OCI-M2 (cell line): ENCODE data around the gene MT1F.
"Not testable (repeated sequence)": the region's sequence is repeated elsewhere in the genome, so short reads cannot be mapped to it uniquely, and the experiment has no call there.

Experiments used
- DNase-seq: peaks from one replicate; lab custom pipeline; 2025; ENCODE audit not compliant: unreplicated experiment; lab: John Stamatoyannopoulos, UW

MT1F gene

DNA sequence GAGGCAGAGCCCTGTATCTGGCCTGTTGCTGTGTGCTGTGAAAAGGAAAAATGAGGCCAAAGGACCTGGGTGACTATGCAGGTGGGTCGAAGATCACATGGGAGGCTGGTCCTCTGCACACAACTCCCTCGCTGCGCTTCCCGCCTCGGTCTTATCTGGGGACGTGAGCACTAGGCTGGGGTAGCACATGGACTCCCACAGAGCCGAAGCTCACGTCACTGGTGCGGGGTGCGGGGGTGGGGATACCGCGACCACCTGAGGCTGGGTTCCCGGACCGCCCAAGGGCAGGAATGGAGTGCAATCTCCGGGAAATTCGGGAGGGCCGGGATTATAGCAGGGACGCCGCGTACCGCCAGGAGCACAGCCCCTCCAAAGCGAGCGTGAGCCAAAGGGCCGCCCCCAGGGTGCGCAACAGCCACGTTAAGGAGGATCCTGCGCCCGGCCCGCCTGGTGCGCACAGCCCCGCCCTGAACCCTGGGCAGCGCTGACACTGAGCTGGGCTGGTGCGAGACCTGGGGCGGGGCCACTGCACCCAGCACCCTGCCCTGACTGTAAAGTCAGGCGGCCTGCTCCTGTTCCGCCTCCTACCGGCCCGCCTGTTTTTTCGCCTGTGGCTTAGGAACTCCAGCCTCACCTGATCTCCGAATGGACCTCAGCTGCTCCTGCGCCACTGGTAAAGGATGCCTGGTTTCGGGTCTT, 14.5 kb upstream of the MT1F start:
- no peak for DNase-seq

DNA sequence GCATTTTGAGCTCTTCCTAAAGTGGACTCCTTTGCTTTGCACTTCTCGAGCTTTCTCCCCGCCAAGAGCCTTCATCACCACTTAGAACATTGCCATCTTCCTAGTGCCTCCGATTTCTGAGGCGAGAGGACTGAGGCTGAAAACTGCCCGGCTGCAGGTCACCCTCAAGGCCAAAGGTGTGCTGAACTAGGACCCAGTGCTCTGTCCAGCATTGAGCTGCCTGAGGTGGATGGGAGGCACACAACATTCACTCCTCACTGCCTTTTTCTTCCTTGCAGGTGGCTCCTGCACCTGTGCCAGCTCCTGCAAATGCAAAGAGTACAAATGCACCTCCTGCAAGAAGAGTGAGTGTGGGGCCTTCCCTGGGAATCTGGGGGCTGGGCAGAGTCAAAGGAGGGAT, 13.9 kb upstream of the MT1F start:
- DNase-seq = no peak

DNA sequence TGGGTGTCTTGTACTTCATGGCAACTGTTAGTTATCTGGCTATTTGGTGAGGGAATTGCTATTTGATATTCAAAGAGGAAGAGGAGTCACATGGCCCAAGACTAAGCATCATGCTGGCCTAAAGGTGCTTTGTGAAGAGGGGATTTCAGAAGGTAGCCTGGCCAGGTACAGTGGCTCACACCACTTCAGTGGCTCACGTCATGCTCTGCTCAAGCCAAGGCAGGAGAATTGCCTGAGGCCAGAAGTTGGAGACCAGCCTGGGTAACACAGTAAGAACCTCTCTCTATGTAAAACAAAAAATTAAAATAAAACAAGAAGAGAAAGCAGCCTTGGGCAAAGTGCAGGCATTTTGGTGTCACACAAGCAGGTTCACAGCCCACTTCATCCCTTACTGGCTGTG, 12.4 kb upstream of the MT1F start:
- DNase-seq = no peak

DNA sequence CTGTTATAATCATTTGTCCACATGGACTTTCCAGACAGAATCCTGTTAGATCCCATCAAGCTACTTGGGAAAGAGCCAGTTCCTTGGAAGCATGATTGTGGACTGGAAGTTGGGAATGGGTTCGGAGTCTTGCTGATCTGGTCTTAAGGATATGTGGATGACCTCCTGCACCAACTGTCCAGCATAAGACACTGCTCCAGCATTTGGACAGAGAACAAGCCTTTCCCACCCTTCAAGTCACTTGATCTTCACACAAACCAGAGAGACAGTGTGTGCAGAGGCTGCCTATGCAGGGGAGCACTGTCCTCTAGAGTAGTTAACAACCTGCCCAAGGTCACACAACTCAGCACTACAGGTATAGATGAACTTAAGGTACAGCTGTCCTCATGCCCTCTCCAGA, 11.9 kb upstream of the MT1F start:
- no peak for DNase-seq

DNA sequence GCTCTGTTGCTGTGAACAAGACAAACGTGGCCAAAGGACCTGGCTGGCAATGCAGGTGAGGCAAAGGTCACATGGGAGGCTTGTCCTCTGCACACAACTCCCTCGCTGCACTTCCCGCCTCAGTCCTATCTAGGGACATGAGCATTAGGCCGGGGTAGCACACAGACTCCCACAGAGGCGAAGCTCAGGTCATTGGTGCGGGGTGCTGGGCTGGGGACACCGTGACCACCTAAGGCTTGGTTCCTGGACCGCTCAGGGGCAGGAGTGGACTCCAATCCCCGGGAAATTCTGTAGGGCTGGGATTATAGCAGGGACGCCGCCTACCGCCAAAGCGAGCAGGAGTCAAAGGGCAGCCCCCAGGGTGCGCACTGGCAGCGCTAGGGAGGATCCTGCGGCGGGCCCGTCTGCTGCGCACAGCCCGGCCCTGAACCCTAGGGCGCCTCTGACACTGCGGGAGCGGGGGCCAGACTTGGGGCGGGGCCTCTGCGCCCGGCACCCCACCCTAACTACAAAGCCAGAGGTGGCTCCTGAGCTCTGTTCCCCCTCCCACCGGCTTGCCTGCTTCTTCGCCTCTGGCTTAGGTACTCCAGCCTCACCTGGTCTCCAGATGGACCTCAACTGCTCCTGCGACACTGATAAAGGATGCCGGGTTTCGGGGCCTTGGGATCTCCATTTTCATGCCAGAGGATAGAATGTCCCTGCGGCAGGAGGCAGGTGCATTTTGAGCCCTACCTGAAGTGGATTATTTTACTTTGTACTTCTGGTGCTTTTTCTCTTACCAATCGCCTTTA, 9.9 kb upstream of the MT1F start:
- no peak for DNase-seq

DNA sequence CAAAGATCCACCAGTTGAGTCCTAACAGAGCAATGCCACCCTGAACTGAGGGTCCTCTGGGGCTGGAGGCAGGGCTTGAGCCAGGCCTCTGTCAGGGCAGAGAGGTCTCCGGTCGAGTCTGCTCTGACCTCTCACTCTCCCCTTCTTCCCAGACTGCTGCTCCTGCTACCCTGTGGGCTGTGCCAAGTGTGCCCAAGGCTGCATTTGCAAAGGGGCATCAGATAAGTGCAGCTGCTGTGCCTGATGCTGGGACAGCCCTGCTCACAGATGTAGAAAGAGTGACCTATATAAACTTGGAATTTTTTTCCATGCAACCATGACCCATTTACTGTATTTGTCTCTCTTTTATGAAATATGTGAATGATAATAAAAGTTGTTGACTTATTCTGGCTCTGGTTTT, 8.5 kb upstream of the MT1F start:
- no peak for DNase-seq

DNA sequence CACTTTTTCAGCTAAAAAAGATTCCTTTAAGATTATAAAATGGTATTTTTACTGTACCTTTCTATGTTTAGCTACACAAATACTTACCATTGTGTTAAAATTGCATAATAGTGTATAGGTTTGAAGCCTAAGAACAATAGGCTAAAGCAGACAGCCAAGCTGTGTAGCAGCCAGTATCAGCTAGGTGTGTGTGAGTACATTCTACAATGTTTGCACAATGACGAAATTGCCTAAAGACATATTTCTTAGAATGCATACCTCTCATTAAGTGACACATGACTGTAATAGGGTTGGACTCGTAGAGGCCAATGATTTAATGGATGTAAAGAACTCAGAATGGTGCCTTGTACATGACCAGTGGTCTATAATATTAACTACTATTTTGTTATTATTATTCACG, 7.9 kb upstream of the MT1F start:
- no peak for DNase-seq

DNA sequence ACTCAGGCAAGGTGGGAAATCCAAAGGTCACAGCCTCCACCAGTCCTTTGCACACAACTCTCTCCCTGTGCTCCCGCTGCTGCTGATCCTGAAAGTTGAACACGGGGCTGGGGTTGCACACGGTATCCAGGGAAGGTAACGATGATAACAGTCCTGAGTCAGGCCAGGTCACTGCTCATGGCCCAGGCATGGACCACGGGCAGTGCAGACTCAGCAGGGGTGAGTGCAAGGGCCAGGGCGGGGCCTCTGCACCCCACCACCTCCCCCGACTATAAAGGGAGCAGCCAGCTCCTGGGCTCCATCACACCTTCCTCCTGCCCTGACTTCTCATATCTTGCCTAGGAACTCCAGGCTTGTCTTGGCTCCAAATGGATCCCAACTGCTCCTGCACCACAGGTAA, 6.2 kb upstream of the MT1F start, which contains the start of gene MT1B:
Gene MT1B, plus strand, starts transcription at position 301 of the 400 bp plus-strand sequence. Its CDS starts 68 bp downstream, at position 369.
- DNase-seq = no peak

DNA sequence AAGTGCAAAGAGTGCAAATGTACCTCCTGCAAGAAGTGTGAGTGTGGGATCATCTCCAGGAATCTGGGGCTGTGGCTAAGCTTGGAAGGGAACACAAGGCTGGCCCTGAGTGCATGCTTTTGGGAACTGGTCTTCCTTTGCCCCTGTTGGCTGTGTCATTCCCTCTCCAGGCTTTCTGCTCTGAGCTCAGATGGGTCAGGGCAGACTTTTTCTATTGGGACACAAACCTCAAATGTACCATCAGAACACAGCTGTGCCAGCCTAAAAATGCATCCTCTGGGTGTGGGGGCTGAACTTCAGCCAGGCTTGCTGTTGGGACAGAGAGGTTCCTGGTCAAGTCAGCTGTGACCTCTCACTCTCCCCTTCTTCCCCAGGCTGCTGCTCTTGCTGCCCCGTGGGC, 5.2 kb upstream of the MT1F start:
- no peak for DNase-seq

DNA sequence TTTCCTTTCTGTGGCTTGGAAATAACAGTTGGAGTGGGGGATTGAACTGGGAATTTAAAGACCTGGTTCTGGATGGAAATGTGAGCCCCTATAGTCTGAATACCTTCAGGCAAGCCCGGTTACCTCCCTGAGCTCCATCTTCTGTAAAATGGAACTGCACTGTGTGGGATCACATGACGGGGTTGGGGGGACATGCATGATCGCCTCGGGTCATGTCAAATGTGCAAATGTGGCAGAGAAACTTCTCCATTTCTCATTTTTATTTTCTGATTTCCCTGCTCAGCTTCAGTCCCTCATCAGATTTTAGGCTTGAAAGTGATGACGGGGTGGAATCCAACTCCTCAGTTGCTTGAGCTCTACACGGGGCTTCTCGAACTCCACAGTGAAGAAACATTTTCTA, 4.5 kb upstream of the MT1F start:
- DNase-seq = no peak

DNA sequence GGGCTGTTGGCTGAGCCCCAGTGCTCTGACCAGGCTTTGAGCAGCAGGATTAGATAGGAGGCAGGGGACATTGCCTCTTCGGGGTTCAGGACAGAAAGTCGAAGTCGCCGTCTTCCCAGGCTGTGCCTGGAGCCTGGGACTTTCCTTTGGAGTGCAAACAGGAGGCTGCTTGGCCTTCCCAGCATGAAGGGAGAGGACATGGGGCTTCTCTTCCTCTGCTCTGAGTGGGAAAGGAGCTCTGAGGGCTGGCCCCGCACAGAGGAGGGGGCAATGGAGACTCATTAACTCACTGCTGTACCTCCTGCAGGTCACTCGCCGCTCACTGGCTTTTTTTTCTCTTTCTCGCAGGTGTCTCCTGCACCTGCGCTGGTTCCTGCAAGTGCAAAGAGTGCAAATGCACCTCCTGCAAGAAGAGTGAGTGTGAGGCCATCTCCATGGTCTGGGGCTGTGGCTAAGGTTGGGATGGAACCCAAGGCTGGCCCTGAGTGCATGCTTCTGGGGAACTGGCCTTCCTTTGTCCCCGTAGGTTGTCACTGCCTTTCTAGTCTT, 642 bp downstream of the MT1F start:
- no peak for DNase-seq

DNA sequence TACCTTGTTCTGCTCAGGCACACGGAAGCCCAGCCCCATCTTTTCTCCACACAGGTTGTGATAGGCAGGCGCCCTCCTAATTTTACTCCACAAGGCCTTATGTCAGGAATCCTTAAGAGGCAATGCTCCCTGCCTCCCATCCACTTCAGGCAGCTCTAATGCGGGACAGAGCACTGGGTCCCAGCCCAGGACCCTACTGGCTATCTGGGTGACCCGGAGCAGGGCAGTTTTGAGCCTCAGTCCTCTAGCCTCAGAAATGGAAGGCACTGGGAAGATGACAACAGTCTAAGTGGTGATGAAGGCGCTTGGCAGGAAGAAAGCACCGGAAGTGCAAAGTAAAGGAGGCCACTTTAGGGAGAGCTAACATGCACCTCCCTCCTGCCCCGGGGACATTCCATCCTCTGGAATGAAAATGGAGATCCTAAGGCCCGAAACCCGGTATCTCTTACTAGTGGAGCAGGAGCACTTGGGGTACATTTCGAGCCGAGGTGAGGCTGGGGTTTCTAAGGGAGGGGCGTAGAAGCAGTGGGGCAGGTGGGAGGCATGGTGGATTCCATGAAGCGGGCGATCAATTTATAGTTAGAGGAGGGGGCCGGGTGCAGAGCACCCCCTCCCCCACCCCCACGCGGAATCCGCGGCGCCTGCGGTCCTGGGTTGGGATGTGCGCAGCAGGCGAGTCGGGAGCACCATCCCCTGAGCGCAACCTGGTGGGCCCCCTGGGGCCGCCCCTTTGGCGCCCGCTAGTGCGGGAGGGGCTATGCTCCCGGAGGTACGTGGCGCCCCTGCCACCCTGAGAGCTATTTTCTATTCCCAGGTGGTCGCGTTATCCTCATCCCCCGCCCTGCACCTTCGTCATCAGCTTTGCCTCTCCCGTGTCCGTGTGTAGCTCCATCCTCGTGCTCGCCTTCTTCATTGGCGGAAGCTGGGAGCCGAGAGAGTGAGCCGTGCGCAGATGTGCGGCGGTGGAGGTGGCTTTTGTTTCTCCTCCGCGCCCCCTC, 4.9 kb downstream of the MT1F start:
- DNase-seq = no peak

DNA sequence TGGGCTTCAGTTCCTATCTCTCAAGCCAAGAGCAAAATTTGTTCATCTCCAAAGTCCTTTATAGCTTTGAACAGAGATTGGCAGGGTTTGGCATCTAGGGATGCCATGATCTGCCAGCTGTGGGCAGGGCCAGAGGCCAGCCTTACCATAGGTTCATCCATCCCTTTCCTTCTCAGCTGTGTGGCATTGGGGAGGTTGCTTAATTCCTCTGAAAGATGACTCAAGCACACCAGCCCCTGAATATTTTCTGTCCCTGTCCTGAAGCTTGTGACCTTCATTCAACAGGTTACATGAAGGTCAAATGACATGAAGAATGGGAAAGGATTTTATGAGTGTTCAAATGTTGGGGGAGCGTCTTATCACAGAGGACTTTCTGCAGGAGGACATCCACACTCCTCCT, 6.7 kb downstream of the MT1F start:
- no peak for DNase-seq

DNA sequence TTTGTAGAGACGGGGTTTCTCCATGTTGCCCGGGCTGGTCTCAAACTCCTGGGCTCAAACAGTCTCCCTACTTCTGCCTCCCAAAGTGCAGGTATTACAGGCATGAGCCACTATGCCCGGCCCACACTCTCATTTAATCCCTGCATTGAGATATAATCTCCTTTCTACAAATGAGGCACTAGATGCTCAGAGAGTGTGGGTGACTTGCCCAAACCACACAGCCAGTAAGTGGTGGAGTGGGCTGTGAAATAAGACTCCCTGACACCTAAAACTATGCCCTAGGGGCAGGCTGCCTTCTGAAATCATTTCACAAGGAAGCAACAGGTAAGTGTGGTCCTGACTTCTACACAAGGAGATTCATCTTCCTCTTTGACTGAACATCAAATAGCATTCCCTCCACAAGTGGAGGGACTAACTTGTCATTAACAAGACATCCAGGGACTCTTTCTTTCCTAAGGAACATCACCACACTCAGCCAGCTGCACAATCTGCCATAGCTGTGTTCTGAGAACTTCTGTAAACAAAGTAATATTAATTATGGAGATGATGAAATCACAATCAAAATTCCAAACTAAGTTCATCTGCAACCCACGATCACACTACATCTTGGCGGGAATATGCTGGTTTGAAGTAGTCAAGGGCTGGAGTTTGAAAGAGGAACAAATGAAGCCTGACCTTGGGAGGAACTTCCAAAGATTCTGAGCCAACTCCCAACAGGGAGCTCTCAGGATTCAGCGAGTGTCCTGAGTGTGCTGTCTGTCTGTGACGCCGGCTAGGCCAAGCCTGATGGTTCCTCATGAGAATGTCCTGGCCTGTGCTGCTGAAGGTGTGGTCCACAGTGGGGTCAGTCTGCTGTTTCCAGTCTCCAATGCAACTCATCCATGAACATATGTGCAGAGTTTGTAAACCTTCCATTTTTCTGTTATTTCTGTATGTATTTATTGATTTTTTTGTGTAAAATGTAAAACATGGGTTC, 7.8 kb downstream of the MT1F start:
- DNase-seq = not testable (repeated sequence)

DNA sequence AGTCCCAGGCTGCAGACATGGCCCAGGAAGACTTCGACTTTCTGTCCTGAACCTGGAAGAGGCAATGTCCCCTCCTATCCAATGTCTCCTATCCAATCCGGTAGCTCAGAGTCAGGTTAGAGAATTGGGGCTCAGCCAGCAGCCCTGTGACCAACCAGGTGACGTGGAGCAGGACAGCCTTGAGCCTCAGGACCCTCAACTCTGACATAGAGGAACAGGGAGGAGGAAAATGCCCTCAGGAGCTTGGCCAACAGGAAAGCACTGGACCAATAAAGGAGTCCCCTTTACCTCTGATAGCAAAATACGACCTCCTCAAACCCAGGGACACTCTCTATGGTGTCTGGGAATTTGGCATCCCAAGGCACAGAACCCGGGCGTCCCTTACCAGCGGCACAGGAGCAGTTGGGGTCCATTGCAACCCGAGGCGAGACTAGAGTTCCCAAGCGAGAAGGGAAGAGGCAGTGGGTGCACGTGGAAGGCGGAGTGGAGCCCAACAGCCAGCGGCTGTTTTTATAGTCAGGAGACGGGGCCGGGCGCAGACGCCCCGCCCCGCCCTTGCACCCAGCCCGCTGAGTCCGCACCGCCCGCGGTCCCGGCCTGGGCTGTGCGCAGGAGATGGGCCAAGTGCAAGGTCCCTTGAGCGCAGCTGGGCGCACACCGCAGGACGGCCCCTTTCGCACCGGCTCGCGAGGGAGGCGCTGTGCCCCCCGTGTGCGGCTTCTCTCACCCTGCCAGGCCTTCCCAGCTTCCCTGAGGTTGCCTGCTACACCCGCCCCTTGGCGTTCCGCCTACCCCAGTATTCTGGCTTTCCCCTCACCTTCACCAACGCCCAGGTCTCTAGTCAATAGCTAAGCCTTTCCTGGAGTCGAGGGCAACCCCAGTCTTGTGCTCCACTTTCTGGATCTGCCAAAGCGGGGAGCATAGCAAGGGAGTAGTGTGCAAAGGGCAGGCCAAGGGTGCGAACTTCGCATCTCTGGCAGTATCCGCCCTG, 10.1 kb downstream of the MT1F start, which contains the start of gene MT1G:
Gene MT1G, minus strand, starts transcription at position 485 of the 991 bp plus-strand sequence. Its CDS starts 72 bp downstream, at position 413.
- DNase-seq = no peak

DNA sequence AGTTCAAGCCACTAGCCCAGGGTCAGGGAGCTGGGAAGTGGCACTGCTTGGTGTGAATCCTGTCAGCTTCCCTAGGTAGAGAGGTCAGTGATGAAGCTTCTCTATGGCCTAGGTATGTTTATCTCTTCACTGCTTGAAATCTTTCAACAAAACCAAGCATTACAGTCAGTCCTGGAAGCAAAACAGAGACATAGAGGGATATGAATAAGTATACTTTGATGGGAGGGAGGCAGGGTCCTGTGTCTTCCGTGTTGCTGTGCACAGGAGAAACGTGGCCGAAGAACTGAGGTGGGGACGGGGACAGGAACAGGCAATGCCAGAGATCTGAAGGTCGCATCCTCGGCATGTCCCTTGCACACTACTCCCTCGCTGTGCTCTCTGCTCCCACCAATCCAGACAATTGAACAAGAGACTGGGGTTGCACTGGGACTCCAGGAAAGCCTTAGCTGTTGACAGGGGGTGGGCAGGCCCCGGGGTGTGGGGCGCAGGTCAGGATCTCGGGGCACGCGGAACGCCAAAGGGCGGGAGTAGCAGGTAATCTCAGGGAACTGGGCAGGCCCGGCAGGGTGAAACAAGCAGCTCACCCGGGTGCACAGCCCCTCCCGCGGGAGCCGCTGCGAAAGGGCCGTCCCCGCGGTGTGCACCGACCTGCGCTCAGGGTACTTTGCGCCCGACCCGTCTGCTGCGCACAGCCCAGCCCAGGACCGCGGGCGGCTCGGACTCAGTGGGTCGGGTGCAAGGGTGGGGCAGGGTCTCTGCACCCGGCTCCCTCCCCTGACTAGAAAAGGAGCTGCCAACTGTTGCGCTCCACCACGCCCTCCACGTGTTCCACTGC, 11.5 kb downstream of the MT1F start, which contains the start of gene MT1H:
Gene MT1H, plus strand, starts transcription at position 810 of the 835 bp plus-strand sequence. CDS start 71 bp downstream, outside the sequence.
- no peak for DNase-seq

DNA sequence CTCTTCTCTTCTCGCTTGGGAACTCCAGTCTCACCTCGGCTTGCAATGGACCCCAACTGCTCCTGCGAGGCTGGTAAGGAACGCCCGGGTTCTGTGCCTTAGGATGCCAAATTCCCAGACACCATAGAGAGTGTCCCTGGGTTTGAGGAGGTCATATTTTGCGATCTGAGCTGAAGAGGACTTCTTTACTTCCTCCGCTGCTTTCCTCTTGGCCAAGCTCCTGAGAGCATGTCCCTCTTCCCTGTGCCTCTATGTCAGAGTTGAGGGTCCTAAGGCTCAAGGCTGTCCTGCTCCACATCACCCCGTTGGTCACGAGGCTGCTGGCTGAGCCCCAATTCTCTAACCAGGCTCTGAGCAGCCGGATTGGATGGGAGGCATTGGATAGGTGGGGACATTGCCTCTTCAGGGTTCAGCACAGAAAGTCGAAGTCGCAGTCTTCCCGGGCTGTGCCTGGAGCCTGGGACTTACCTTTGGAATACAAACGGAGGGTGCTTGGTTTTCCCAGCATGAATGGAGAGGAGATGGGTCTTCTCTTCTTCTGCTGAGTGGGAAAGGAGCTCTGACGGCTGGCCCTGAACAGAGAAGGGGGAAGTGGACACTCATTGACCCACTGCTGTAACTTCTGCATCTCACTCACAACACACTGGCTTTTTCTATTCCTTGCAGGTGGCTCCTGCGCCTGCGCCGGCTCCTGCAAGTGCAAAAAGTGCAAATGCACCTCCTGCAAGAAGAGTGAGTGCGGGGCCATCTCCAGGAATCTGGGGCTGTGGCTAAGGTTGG, 12.3 kb downstream of the MT1F start:
- DNase-seq = no peak
